Erythroblast (primary cell): ENCODE results near the gene ATOH8.

Source experiments
- GATA1 ChIP-seq: IDR thresholded peaks from 2 replicates; pipeline ENCODE4 v1.6.1; 2011; ENCODE audit warnings: low read depth, mild to moderate bottlenecking, control low read depth, low read length, moderate library complexity
- POLR2A ChIP-seq: IDR thresholded peaks from 2 replicates; pipeline ENCODE4 v1.6.1; 2011; ENCODE audit warnings: mild to moderate bottlenecking, low read length

DNA sequence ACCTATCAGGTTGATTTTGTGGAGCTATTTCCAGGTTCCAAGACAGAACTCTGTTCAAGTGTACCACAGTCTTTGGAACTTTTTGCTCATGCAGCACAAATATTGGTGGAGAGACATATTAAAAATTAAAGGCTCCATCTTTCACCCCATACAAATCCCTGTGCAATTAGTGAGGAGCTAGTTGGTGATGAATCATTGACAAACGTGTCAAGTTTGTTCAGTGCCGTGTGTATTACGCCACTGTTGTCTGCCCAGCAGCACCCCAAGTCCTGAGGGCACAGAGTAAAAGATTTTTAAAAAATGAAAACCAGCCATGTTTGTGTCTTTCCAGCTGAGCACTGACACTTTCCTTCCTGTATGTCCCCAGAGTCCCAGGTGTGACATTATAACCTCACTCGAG is 9.3 kb downstream of the ATOH8 start:
- TF ChIP-seq POLR2A (no peak), GATA1 (no peak)
